Suprapubic skin (tissue), 4 donors: ENCODE measurements around the gene RHEX.

Experiments used
- CTCF ChIP-seq, 2 donors: fragments of 200-600 bp in 1 of 2; fragments of 450-650 bp in 1 of 2; sonication (generic) in 1 of 2; IDR thresholded peaks; one replicate each; pipeline ENCODE4 v1.5.1; 2016 to 2019; ENCODE audit warnings: antibody characterized with exemption in 2 of 2, mild to moderate bottlenecking in 1 of 2, moderate library complexity in 1 of 2
- EP300 ChIP-seq: sonication (generic); formaldehyde crosslinking; IDR thresholded peaks from one replicate; pipeline ENCODE4 v1.6.1; 2017; ENCODE audit warnings: antibody characterized with exemption
- POLR2A ChIP-seq, 2 donors: fragments of 450-650 bp; IDR thresholded peaks; one replicate each; pipeline ENCODE4 v1.6.1; 2017; ENCODE audit warnings: antibody characterized with exemption in 2 of 2, mild to moderate bottlenecking in 2 of 2, moderate library complexity in 2 of 2
- POLR2AphosphoS5 ChIP-seq, 3 donors: sonication (generic); formaldehyde crosslinking; IDR thresholded peaks; one replicate each; pipeline ENCODE4 v1.6.1; 2017; ENCODE audit warnings: antibody characterized with exemption in 3 of 3

GRCh38 chr1:206070627-206071304 lies 17.8 kb downstream of the RHEX start:
- no peak for TF ChIP-seq CTCF (IDR thresholded peaks at IDR 0.05)
- no peak for TF ChIP-seq POLR2A (IDR thresholded peaks at IDR 0.05)
- no peak for TF ChIP-seq POLR2AphosphoS5 (IDR thresholded peaks at IDR 0.05)
- no peak for TF ChIP-seq EP300
